CD14-positive monocyte (primary cell): ENCODE measurements around the gene SLC6A13. TPM values are rescaled to one million over a fixed set of nuclear protein-coding genes. Genes with fewer than 3 reads are reported as not detected.

Experiments
- DNase-seq, 3 donors: peaks; one replicate each; pipeline ENCODE4 v3.0.0-alpha.2; 2011 to 2022
- H2AFZ ChIP-seq: 2 replicates; pipeline ENCODE4 v1.6.0; 2012; ENCODE audit warnings: mild to moderate bottlenecking, low read depth, low read length, inconsistent platforms; ENCODE audit not compliant: insufficient read depth, poor library complexity, severe bottlenecking
- H3K27ac ChIP-seq, 2 donors: 1 replicate in 1 of 2; 2 replicates in 1 of 2; pipeline ENCODE4 v1.5.1; 2012 to 2013; ENCODE audit warnings: low read length in 2 of 2, control low read depth in 1 of 2, inconsistent platforms in 1 of 2, low read depth in 1 of 2, mild to moderate bottlenecking in 1 of 2
- H3K27me3 ChIP-seq, 2 donors: one replicate each; pipeline versions ENCODE4 v1.6.0 to v1.6.1; 2011 to 2013; ENCODE audit warnings: low read length in 2 of 2; ENCODE audit not compliant: control insufficient read depth in 2 of 2, insufficient read depth in 2 of 2
- H3K36me3 ChIP-seq, 2 donors: replicated peaks in 1 of 2; 1 replicate in 1 of 2; 2 replicates in 1 of 2; pipeline versions ENCODE4 v1.5.1 to v1.6.1; 2012 to 2013; ENCODE audit warnings: low read length in 2 of 2, control low read depth in 1 of 2, inconsistent platforms in 1 of 2, mild to moderate bottlenecking in 1 of 2; ENCODE audit not compliant: insufficient read depth in 2 of 2, control insufficient read depth in 1 of 2
- H3K4me1 ChIP-seq, 2 donors: 1 replicate in 1 of 2; 2 replicates in 1 of 2; pipeline versions ENCODE4 v1.5.1 to v1.6.1; 2012 to 2013; ENCODE audit warnings: low read length in 2 of 2, control low read depth in 1 of 2, inconsistent platforms in 1 of 2, mild to moderate bottlenecking in 1 of 2, moderate library complexity in 1 of 2; ENCODE audit not compliant: insufficient read depth in 2 of 2, control insufficient read depth in 1 of 2
- H3K4me2 ChIP-seq: replicated peaks from 2 replicates; pipeline ENCODE3; 2012; ENCODE audit warnings: low read length, moderate library complexity, mild to moderate bottlenecking; ENCODE audit not compliant: poor library complexity, severe bottlenecking; ENCODE audit errors: extremely low read depth
- H3K4me3 ChIP-seq, 3 experiments: fragments of 200-600 bp in 1 of 3; sonication (generic) in 1 of 3; replicated peaks in 1 of 3; 1 replicate in 2 of 3; 2 replicates in 1 of 3; pipeline ENCODE4 v1.5.1; 2011 to 2013; ENCODE audit warnings: low read length in 3 of 3, mild to moderate bottlenecking in 3 of 3, control low read depth in 2 of 3, low read depth in 2 of 3, inconsistent platforms in 1 of 3, moderate library complexity in 1 of 3
- H3K79me2 ChIP-seq: 2 replicates; pipeline ENCODE4 v1.6.0; 2012; ENCODE audit warnings: mild to moderate bottlenecking, control low read depth, inconsistent platforms, low read length, moderate library complexity; ENCODE audit not compliant: insufficient read depth
- H3K9ac ChIP-seq: 2 replicates; pipeline ENCODE4 v1.6.0; 2017; ENCODE audit warnings: low read length, mild to moderate bottlenecking; ENCODE audit not compliant: insufficient read depth, poor library complexity, severe bottlenecking
- H3K9me3 ChIP-seq, 2 donors: replicated peaks in 1 of 2; 1 replicate in 1 of 2; 2 replicates in 1 of 2; pipeline versions ENCODE4 v1.5.1 to v1.6.1; 2012 to 2013; ENCODE audit warnings: low read length in 2 of 2, control low read depth in 1 of 2; ENCODE audit not compliant: control insufficient read depth in 1 of 2, insufficient read depth in 1 of 2
- H4K20me1 ChIP-seq: 2 replicates; pipeline ENCODE4 v1.6.0; 2012; ENCODE audit warnings: mild to moderate bottlenecking, low read length, control low read depth, moderate library complexity; ENCODE audit not compliant: insufficient read depth
- H3K27ac Mint-ChIP-seq, 7 donors: one replicate each; pipeline ENCODE4 v1.8.0; 2020; ENCODE audit warnings: mild to moderate bottlenecking in 7 of 7, mixed read lengths in 7 of 7, moderate library complexity in 6 of 7, inconsistent platforms in 2 of 7
- H3K27me3 Mint-ChIP-seq, 3 donors: one replicate each; pipeline ENCODE4 v1.8.0; 2021 to 2022; ENCODE audit warnings: low read depth in 3 of 3, mild to moderate bottlenecking in 3 of 3, mixed read lengths in 3 of 3, moderate library complexity in 3 of 3, inconsistent platforms in 1 of 3
- H3K36me3 Mint-ChIP-seq, 2 donors: one replicate each; pipeline ENCODE4 v1.8.0; 2020; ENCODE audit warnings: mixed read lengths in 2 of 2, inconsistent platforms in 1 of 2, mild to moderate bottlenecking in 1 of 2
- H3K4me1 Mint-ChIP-seq: one replicate; pipeline ENCODE4 v1.8.0; 2020; ENCODE audit warnings: mild to moderate bottlenecking, mixed read lengths
- H3K4me3 Mint-ChIP-seq, 2 donors: one replicate each; pipeline ENCODE4 v1.8.0; 2020; ENCODE audit warnings: mild to moderate bottlenecking in 2 of 2, mixed read lengths in 2 of 2, moderate library complexity in 1 of 2
- H3K9me3 Mint-ChIP-seq, 7 donors: one replicate each; pipeline ENCODE4 v1.8.0; 2020 to 2022; ENCODE audit warnings: mixed read lengths in 7 of 7, mild to moderate bottlenecking in 6 of 7, moderate library complexity in 6 of 7, inconsistent platforms in 2 of 7
- WGBS: methylation state at CpG from one replicate; pipeline ENCODE4 v1.1.5; 2013; ENCODE audit warnings: missing lambda C conversion rate; ENCODE audit not compliant: insufficient coverage; 5-methylcytosine and 5-hydroxymethylcytosine counted together
- intact Hi-C, 2 donors: fragments of 100-400 bp; cut with micrococcal nuclease; formaldehyde crosslinking; loops; one replicate each; pipeline versions ENCODE4 v1.15.0 to v1.15.1; 2023
- polyA plus RNA-seq, 3 donors: library from polyadenylated mRNA; depleted of rRNA in 1 of 3; unstranded in 2 of 3; stranded (reverse) in 1 of 3; fragments of 300-500 nt in 2 of 3; fragments of >200 nt in 1 of 3; fragmentation: Illumina TruSeq in 2 of 3; gene quantifications; 1 replicate in 2 of 3; 2 replicates in 1 of 3; pipeline ENCODE4 v1.2.3, GENCODE V29; 2012 to 2021
- TF ChIP-seq, protein P1 (sequence below): fragments of 200-600 bp; IDR thresholded peaks from one replicate; pipeline ENCODE4 v1.8.0; 2022; ENCODE audit warnings: antibody characterized with exemption, mild to moderate bottlenecking

Gene SLC6A13
- polyA plus RNA-seq, 3 donors, result 0.13 TPM; not detected in 2

DNA sequence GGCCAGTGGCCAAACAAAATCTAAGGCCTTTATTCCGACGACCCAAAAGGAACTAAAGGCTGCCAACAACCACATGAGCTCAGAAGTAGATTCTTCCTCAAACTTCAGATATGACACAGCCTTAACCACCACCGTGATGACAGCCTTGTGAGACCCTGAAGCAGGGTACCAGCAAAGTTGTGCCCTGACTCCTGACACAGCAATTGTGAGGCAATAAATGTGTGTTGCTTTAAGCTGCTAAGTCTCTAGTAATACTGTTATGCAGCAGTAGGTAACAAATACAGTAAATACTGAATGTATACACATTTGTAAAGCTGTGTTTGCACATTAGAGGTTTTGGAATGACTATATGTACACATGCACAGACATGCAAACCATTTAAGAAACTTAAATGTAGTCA lies 10.7 kb upstream of the SLC6A13 start:
- no peaks in the 10 kb centered on the region for H3K4me1 ChIP-seq
- no peak overlapping the region for H3K27ac ChIP-seq
- Mint-ChIP-seq H3K4me3 (no peak overlapping the region), H3K27me3 (peaks cover 2 to 11% (median 10%) of the 10 kb centered on the region in 3 donors), H3K36me3 (peaks cover 0 to 1% of the 10 kb centered on the region in 2 donors), H3K27ac (peak overlapping the region in 1 of 7 donors; percentile 50), H3K9me3 (no peaks in the 10 kb centered on the region), H3K4me1 (no peaks in the 10 kb centered on the region)
- H3K4me3 ChIP-seq, result no peak overlapping the region
- H3K9me3 ChIP-seq, result no peaks in the 10 kb centered on the region
- H3K79me2 ChIP-seq, result no peaks in the 10 kb centered on the region
- TF ChIP-seq, protein P1, sequence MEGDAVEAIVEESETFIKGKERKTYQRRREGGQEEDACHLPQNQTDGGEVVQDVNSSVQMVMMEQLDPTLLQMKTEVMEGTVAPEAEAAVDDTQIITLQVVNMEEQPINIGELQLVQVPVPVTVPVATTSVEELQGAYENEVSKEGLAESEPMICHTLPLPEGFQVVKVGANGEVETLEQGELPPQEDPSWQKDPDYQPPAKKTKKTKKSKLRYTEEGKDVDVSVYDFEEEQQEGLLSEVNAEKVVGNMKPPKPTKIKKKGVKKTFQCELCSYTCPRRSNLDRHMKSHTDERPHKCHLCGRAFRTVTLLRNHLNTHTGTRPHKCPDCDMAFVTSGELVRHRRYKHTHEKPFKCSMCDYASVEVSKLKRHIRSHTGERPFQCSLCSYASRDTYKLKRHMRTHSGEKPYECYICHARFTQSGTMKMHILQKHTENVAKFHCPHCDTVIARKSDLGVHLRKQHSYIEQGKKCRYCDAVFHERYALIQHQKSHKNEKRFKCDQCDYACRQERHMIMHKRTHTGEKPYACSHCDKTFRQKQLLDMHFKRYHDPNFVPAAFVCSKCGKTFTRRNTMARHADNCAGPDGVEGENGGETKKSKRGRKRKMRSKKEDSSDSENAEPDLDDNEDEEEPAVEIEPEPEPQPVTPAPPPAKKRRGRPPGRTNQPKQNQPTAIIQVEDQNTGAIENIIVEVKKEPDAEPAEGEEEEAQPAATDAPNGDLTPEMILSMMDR, result no peak
- H3K36me3 ChIP-seq, result no peaks in the 10 kb centered on the region
- peak in 1 of 3 donors; percentile 13 for DNase-seq
- H3K27me3 ChIP-seq, result no peaks in the 10 kb centered on the region
- H3K9ac ChIP-seq, result no peak overlapping the region
- H2AFZ ChIP-seq, result no peak overlapping the region
- no peak overlapping the region for H3K4me2 ChIP-seq
- 6% methylated on average over 2 of the region's 3 CpGs for WGBS
- intact Hi-C loops, result no loop called here
- H4K20me1 ChIP-seq, result peaks cover 6% of the 10 kb centered on the region

DNA sequence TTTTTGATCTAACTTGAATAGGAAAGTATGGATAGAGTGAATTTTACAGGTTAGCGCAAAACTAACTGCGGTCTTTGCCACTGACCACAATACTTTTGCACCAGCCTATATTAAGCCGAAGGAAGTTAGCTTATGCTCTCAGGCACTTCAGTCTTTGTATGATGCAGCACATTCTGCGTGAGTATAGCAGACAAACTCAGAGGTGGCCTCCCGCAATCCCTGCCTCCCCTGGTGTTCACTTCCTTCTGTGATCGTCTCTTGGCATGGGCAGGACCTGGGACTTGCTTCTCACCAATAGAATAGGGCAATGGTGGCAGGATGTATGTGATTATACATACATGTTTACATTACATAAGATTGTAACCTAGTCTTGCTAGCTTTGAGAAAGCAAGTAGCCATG lies 10.3 kb upstream of the SLC6A13 start:
- Mint-ChIP-seq H3K27me3 (peaks cover 4 to 15% (median 13%) of the 10 kb centered on the region in 3 donors), H3K9me3 (peaks cover 0 to 3% (median 0%) of the 10 kb centered on the region in 7 donors), H3K27ac (peak overlapping the region in 2 of 7 donors; percentile 20 to 50), H3K4me3 (no peak overlapping the region), H3K36me3 (peaks cover 0 to 1% of the 10 kb centered on the region in 2 donors), H3K4me1 (no peaks in the 10 kb centered on the region)
- no peak overlapping the region for H2AFZ ChIP-seq
- WGBS, result 67% methylated on average over 3 of the region's 6 CpGs
- no peak overlapping the region for H3K9ac ChIP-seq
- DNase-seq, result no peak
- H3K9me3 ChIP-seq, result no peaks in the 10 kb centered on the region
- TF ChIP-seq, protein P1, result no peak
- H3K4me3 ChIP-seq, result no peak overlapping the region
- intact Hi-C loops, result no loop called here
- no peak overlapping the region for H3K4me2 ChIP-seq
- peaks cover 0 to 3% of the 10 kb centered on the region in 2 donors for H3K27me3 ChIP-seq
- no peaks in the 10 kb centered on the region for H3K36me3 ChIP-seq
- H3K79me2 ChIP-seq, result no peaks in the 10 kb centered on the region
- no peak overlapping the region for H3K27ac ChIP-seq
- peaks cover 6% of the 10 kb centered on the region for H4K20me1 ChIP-seq
- no peaks in the 10 kb centered on the region for H3K4me1 ChIP-seq
